NCI-H69 (cell line): ENCODE data around the gene FOXN4.

Experiments
- DNase-seq: peaks from one replicate; lab custom pipeline; 2025; lab: John Stamatoyannopoulos, UW

Gene FOXN4

GRCh38 chr12:109258607-109259544, 50.2 kb downstream of the FOXN4 start:
- no peak for DNase-seq

- no peak for DNase-seq
These were observed 50.9 kb downstream of the FOXN4 start for GRCh38 chr12:109258201-109258600.

- no peak for DNase-seq
These were observed 53.1 kb downstream of the FOXN4 start for GRCh38 chr12:109256011-109256410.

GRCh38 chr12:109255377-109255776, 53.7 kb downstream of the FOXN4 start:
- peak; percentile 38 for DNase-seq

GRCh38 chr12:109253913-109254544, 55.1 kb downstream of the FOXN4 start:
- no peak for DNase-seq

GRCh38 chr12:109252799-109253198, 56.3 kb downstream of the FOXN4 start:
- no peak for DNase-seq

- no peak for DNase-seq
These were observed 58.6 kb downstream of the FOXN4 start for GRCh38 chr12:109250523-109250922.

GRCh38 chr12:109247831-109248654, 61.0 kb downstream of the FOXN4 start:
- DNase-seq, result peak; percentile 39

- DNase-seq, result no peak
These were observed 62.9 kb downstream of the FOXN4 start for GRCh38 chr12:109246221-109246620.

- no peak for DNase-seq
These were observed 65.0 kb downstream of the FOXN4 start for GRCh38 chr12:109244073-109244472.

GRCh38 chr12:109241936-109242335, 67.1 kb downstream of the FOXN4 start:
- DNase-seq, result no peak

- no peak for DNase-seq
These were observed 68.7 kb downstream of the FOXN4 start for GRCh38 chr12:109240365-109240764.

- DNase-seq, result no peak
These were observed 69.4 kb downstream of the FOXN4 start for GRCh38 chr12:109239691-109240090.

- no peak for DNase-seq
These were observed 69.9 kb downstream of the FOXN4 start for GRCh38 chr12:109239179-109239578.

- no peak for DNase-seq
These were observed 72.8 kb downstream of the FOXN4 start for GRCh38 chr12:109236257-109236656.

- no peak for DNase-seq
These were observed 75.1 kb downstream of the FOXN4 start for GRCh38 chr12:109234012-109234411.

- DNase-seq, result no peak
These were observed 76.4 kb downstream of the FOXN4 start for GRCh38 chr12:109232731-109233130.

GRCh38 chr12:109230193-109230592, 78.9 kb downstream of the FOXN4 start:
- no peak for DNase-seq

- no peak for DNase-seq
These were observed 80.4 kb downstream of the FOXN4 start for GRCh38 chr12:109228664-109229063.
